CD4-positive, alpha-beta T cell treated with Interleukin-4 for 4 hours (primary cell): ENCODE data around the gene NLGN1.

Experiments
- DNase-seq: peaks from one replicate; pipeline ENCODE4 v3.0.0-alpha.2; 2020

Gene NLGN1

DNA sequence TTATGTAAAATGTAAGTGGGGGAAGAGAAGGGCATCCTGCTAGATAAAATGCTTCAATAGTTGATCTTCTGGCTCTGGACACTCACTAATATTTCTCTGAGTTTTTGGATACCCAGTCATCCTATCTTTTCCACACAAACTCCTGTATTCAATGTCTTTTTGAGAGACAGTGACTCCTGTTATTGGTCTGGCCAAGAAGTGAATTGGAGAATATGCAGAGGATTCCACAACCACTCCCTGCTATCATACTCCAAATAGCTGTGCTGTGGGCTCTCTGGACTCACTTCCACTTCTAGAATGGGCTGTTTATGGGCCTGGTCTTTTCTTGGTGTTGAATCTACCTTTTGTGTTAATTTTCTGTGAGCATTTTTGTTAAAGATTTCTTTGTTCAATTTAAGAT lies 376.8 kb downstream of the NLGN1 start:
- DNase-seq: no peak

DNA sequence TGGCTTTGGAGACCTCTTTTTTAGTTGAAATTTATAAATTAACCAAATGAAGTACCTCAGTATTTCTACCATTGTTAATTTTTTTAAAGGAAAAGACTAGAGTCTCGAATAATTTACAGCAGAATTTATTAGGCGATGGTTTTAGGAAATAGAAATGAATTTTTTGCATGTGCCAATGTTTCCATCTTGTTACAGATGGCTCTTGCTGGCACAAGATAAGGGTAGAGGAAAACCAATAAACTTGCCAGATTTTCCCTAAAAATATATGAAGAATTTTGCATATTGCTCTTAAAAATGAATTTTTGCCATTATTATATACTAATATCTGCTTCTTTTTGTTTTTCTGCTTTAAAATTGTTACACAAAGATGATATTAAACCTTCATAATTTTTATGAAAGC lies 380.7 kb downstream of the NLGN1 start:
- no peak for DNase-seq

DNA sequence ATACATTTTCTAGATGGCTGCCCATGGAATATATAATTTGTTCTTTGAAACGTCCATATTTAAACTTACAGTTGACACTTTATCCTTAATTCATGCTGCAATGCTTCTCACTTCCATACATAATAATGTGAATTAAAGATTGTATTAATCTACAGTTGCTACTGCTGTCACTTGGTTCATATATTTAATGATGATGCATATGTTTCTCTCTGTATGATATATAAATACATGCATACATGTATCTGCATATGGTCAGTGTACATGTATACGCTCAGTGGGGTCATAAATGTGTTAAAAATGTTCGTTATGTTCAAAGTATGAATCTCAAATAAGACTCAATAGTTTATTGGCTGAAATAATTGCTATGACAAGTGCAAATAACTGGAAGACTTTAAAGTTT lies 382.5 kb downstream of the NLGN1 start:
- no peak for DNase-seq

DNA sequence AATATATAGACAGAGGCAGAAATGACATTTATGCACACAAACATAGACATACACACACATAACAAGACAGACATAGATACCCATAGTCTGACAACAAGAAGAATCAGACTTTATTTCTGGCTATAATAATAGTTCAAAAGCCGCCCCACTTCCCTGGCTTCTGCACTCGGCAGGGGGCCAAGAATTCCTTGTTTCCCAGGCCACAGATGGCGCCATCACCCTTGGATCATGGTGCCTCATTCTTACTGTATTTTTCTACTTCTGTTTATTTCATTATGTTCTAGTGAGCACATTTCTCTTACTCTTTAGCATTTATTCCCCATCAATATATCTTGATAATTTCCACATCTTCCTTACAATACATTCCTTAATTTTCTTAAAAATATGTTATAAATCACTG lies 387.5 kb downstream of the NLGN1 start:
- DNase-seq: no peak

DNA sequence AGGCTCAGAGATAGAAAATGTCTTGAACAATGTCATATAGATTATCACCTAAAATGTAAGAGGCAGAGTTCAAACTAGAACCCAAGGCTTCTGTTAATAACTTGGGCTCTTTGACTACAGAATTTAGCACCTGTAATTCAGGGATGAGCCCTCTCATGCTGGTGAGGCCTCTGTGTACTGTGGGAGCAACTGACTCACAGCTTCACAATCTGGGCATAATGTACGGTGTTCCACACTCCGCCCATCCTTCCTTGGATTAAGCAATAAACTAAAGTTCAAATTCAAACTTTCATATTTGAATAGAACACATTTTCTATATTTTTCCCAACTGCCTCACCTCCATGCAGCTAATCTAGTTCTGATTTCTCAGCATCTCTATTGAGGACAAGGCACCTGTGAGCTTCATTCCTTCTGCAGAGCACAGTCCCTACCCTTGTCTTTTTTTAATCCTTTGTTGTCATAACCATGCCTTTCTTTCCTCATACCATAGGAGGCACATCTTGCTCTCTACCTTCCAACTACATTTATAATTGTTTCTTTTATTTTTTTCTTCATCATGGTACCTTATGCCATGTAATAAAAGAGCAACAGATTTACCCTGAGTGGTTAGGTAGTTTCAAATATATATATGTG lies 392.1 kb downstream of the NLGN1 start:
- no peak for DNase-seq

DNA sequence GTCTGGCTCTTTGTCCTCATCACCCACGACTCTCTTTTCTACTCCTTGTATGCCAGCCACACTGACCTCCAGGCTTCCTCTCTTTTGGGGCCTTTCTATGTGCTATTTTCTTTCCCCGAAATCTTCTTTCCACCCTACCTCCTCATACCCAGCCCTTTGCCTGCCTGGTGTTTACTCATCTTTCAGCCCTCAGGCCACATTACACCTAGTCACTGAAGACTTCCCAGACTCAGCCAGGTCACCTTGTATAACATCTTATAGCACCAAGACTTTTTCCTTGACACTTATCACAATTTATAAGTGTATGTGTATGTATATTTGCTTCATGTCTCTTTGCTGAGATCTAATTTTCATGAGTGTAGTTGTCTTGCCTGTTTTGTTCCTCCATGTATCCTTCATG lies 396.4 kb downstream of the NLGN1 start:
- DNase-seq: no peak

DNA sequence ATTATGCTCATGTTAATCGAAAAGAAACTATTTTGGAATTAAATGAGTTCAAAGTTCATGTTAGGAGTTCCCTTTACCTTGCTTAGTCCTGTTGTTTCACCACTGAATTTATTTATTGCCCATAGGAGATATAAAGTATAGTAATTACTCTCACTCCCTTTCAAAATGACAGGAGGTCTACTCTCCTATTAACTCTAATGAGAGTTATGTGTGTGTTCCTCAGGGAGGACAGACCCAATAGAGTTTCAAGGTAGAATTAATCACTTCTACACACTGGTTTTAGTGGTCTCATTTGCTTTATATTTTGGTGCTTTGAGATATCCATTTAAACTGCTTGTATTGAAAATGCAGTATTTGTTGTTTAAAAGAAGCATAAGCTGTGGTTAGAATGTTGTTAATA lies 398.9 kb downstream of the NLGN1 start:
- DNase-seq: no peak

DNA sequence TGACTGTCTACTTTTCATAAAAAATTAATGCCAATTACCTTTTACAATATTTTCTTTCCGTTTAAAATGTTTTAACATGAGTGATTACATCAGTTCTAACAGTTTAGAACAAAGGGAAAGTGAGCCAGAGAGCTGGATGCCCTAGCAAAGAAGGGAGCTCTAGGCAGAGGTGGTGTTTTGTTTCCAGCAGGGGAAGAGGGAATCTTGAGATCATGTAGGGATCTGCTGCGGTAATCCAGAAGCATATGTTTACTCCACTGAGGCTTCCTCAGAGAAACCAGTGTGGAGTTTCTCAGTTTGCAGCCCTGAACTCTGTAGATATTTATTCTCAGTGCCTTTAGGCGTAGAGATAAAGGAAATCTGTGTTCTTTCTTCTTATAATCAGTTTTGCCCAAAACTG lies 399.3 kb downstream of the NLGN1 start:
- no peak for DNase-seq

DNA sequence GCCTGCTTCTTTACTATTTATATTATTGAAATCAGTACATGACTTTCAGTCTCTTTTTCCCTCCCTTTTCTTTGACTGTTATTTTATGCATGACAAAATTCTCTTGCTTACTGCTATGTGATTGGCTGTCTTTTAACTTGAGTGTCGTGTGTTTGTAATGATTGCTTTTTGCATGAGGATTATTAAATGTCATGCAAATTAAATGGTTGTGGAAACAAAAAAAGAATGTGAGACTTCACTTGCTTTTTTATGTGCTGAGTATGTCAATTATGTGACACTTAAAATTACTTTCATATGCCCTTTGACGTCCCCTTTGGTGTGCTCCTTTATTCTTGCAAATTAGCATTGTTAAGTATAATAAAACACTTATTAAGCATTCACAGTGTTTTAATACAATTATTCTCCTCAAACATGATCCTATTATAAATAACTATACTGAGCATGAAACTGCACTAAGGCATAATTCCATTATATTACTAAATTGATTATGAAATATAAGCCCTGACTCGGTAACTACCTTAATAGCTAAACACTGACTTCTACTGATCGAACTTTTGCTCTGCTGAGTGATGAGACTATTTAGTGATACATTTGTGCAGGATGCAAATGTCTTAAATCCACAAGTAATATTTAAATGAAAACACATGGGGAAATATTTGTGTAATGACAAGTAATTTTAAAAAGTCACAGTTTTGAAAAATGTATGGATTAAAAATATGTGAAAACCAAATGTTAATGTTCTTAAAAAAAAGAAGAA lies 401.7 kb downstream of the NLGN1 start:
- DNase-seq: no peak

DNA sequence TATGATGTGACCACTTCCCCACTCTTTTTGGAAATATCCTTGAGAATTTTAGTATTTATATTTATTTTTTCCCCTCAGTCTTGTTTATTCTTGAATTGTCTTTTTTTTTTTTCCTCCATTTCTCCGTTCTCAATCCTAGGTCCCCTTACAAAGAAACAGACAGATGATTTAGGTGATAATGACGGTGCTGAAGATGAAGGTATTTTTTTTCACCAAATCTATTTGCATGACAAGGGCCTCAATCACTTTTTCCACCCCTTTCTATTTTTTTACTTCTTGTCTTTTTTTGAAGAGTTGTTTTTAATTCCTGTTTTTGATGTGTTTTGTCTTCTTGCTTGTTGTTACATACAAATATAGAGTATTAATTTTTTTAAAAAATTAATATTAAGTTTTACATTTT lies 402.6 kb downstream of the NLGN1 start:
- DNase-seq: no peak

DNA sequence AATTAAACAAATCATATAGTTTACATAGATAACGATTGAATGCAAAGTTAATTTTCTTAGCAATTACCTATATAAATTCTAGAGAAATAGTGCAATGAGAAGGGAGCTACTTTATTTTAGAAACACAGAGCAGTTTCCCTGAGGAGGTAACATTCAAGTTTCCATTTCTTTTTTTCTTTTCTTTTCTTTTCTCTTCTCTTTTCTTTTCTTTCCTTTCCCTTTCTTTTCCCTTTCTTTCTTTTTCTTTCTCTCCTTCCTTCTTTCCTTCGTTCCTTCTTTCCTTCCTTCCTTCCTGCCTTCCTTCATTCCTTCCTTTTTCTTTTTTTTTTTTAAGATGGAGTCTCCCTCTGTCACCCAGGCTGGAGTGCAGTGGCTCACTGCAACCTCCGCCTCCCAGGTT lies 417.3 kb downstream of the NLGN1 start:
- no peak for DNase-seq

DNA sequence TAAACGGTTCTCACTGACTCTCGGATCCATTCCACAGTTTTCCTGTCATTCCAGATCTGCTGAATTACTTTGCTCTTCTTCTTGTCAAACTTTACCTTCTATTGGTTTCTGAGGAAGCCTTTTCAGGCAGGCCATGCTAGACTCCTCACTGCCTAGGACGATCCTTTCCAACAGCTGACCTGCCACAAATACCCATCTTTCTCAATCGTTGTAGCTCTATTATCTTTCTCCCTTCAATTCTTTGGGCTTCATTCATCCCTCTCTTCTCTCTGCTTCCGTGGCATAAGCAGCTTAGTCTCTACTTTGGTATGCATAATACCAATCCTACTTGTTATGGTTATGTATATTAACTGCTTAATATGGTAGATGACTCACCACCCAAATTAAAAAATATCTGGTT lies 421.8 kb downstream of the NLGN1 start:
- DNase-seq: no peak

DNA sequence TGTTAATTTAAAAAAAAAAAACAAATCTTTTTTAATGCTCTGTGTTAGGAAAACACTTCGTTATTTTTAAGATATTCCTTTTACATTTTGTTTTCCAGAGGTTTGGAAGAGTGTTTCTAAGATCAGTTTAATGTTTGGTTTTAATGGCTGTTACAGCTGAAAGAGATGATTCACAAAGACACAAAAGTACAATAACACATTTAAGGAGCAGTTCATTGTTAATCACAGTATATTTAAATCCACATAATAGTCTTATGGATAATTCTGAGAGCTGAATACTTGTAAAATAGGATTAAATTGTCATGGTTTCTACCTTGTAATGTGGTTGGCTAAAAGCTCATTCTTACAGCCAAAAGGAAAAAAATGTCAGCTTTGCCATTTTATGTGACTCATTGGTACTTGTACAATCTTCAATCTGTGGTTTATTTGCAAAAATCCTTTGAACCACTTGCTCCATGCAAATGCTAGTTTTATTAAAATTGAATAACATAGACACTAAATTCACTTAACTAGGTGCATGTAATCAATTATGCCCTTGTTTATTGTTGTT lies 426.4 kb downstream of the NLGN1 start:
- no peak for DNase-seq

DNA sequence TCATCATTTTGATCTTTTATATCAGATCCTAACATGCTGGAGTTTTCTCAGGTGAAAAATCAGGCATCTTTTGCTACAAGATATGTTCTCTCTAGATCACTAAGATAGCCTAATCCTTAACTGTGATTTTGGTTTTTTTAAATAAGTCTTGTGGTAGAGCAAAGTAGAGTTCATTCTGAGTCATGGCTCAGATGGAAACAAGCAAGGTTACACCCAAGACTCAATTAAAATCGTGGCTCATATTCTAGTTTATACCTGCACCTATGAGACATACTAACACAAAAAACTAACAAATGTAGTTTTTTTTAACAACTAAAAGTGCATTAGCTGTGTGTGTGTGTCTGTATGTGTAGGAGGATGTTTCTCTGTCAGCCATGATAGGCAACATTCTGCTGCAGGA lies 428.2 kb downstream of the NLGN1 start:
- DNase-seq: no peak

DNA sequence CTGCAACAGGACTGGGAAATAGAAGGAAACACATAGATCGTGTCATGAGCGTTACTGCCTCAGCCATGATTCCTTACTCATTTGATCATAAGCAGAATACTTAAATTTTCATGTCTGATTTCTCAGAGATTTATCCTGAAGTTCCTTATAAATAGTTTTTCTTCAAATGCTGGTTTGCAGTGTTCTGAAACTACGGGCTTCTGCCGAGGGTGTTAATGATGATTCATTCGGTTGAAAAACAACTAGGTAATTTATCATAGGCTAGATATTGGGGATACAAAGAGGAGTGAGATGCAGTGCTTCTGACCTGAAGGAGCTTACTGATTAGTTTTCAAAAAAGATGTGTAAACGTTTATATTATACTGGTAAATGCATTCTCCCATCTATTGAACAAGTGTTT lies 428.9 kb downstream of the NLGN1 start:
- DNase-seq: no peak

DNA sequence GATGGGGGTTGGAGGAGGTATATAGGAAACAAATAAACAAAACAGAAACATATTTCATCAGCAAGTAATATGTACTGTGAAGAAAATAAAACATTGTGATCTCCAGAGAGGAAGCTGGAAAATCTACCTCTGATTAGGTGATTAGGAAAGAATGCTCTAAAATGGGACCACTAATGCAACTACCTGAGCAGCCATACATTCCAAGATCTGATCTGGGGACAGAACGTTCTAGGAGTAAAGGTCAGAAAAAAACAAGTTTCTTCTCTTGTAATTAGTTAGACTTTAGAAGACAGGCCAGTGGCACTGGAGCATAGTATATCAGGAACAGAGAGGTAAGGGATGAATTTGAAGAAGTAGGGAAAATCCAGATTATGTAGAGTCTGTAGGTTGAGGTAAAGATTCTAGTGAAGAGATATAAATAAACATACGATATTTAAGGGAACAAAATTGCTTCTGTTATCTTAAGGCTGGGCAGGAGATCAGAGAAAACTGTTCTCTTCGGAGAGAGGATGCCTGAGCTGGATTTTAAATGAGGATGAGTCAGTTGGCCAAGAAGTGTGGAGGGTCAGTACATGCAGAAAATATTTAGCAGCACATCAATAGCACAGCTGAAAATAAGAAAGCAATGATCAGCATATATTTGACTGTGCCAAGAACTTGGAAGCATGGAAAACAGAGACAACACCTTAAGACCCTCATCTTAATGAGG lies 429.5 kb downstream of the NLGN1 start:
- DNase-seq: no peak

DNA sequence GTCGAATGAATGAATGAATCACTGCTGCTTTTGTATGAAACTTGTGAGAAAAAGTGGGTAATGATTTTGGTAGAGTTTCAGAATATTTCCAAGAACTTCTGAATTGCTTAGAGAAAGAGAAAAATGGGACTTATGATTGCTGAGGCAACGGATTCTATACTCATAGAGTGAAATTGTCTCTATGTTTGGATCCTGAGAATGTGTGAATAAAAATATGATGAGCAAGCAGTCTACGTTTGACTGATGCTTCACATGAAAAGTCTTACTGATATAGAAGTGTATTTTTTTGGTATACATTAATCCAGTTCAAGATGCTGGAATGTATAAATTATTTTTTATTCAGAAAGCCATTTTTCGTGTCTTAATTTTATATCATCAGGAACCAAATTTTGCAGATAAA lies 441.1 kb downstream of the NLGN1 start:
- DNase-seq: no peak

DNA sequence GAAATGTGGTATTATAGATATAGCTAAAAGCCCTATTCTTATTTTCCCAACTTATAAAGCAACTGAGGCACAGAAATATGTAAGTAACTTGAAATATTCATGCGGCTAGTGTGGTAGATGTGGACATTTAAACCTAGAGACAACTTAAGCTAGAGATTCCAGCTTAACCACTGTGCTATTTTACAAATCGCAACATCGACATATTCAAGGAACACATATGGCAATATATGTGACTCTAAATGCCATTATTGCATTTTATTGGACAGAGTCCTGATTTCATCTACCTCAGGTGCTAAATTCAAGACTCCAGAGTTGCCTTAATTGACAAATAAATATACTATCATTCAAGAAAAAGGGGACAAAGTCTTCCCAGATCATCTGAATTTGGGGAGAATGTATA lies 442.3 kb downstream of the NLGN1 start:
- no peak for DNase-seq

DNA sequence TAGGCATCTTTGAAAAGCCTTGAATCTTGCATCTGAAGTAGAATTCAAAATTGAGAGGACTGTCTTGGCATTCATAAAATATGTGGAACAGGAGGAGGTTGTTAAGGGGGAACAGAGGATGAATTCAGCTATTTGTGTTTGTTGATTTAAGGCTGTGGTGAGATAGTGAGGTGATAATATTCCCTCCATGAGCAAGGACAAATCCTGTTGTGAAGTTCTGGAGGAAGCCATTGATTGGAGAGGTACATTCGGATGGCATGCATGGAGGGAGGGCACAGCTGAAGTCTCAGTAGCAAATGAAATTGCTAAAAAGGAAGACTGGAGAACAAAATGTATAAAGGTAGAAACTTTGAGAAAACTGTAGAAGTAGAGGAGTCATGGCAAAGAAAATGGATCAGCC lies 443.8 kb downstream of the NLGN1 start:
- DNase-seq: no peak

DNA sequence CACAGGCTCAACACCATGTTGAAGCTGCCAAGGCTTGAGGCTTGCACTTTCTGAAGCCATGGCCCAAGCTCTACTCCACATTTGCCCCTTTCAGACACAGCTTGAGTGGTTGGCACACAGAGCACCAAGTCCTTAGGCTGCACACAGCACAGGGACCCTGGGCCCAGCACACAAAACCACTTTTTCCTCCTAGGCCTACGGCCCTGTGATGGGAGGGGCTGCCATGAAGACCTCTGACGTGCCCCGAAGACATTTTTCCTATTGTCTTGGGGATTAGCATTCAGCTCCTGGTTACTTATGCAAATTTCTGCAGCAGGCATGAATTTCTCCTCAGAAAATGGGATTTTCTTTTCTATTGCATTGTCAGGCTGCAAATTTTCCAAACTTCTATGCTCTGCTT lies 445.5 kb downstream of the NLGN1 start:
- no peak for DNase-seq

DNA sequence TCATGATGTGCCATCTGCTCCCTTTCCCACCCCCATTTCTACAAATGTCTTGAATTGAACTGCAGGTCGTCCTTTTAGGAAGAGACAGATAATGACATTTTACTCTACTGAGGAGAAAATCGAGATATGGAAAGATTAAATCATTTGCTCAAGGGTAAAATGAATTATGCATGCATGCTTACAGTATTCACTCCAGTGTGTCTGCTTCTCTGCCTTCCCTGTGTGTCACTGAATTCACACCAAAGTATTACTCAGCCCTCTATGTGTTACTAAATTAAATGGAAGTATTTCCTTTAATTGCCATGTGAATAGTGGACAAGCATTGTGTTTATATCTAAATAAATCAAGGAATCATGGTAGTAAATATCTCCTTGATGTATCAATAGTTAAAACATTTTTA lies 449.0 kb downstream of the NLGN1 start:
- no peak for DNase-seq

DNA sequence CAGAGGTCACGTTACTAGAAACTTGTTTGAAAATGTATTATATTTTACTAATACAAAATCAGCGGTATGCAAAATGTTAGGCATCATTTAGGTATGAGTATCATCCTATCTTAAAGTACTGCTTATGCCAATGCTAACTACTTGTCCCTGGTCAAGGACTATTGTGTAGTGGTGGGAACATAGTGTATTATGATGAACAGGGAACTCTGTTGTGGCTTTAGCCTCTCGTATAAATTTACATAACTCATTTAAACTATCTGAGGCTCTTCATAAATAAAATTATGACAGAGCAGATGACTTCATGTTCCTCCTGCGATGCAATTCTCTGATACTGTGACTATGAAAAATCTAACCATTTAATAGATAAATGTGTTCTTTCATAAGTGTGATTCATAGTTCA lies 451.9 kb downstream of the NLGN1 start:
- DNase-seq: no peak

DNA sequence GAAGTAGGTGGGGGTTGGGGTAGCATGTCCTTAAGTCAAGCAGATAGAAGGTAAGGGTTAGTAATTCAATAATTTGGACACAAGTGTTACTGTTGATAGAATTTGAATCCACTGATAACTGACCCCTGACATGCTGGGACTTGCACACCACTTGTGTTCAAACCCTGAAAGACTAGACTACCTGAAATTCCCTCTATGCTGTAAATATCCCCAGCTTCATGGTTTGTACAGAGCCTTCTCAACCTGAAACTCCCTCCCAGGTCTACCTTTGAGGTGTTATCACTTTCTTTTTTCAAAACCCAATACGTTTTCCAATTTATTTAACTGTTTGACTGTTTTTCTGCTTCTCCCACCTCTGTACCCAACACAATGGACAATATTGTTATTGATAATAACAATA lies 459.6 kb downstream of the NLGN1 start:
- no peak for DNase-seq

DNA sequence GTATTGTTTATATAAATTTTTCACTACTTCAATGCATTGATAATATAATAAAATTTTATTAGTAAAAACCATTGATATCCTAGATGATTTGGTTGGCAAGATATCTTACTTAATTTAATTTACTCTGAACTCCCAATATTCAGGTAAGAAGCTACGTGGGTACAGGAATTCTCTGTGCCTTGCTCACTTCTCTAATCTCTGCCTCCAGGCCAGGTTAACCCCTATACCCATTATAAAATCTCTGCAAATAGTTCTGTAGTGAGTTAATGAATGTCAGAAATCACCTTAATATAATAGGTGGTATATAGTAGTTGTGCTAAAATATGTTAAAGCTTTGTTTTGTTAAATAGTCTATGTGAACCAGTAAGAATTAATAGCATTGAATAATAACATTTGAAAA lies 465.2 kb downstream of the NLGN1 start:
- no peak for DNase-seq
